HG03060 (cell line): Measurements from ENCODE around the gene KLF16.
A peak's percentile ranks its signal among the peaks of the same experiment; 100 is the strongest.

Experiments
- ATAC-seq: cut with Tn5 transposase; IDR thresholded peaks from one replicate; pipeline ENCODE4 v1.9.1; 2021; ENCODE audit warnings: low read depth, moderate number of reproducible peaks; ENCODE audit not compliant: unreplicated experiment

KLF16 gene

DNA sequence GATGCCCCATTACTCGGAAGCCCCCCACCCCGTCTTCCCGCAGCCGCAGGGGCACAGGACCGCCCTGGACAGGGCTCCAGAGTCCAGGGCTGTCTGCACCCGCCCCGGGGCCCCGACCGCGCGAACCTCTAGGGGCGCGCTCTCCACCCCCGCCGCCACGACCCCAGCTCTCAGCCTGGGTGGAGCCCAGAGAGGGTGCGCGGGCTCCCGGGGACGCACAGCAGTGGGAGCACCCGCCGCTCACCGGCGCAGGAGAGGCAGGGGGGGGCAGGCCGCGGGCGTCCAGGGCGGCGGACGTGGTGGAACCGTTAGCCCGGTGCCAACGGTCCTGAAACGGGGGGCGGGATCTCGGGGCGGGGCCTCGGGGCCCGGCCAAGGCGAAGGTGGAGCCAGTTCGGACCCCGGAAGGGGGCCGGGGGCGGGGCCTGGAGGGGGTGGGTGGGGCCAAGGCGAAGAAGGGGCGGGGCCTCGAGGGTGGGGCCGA lies 51.4 kb downstream of the KLF16 start, which contains the start of gene ATP8B3:
Gene ATP8B3 (minus strand): TSS at position 335 of the 484 bp plus-strand sequence. CDS start 540 bp downstream, outside the sequence.
- peak; percentile 9 for ATAC-seq

DNA sequence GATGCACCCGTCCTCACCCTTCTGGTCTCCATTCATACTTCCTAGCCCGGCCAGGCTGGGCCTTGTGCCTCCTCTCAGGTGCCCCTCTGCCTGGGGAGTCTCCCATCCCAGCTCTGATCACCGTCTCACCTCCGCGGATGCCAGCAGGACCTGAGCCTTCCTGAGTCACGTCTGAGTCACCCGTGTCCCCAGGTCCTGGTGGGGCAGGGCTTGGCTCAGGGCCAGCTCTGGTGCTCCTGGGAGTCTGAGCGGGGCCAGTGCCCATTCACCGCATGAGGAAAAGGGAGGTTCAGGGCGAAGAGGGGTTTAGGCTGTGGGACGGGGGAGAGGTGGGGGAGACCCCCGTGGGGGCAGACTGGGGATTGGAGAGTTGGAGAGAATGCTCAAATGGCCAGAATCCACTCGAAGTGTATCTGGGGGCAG lies 51.9 kb downstream of the KLF16 start:
- no peak for ATAC-seq

DNA sequence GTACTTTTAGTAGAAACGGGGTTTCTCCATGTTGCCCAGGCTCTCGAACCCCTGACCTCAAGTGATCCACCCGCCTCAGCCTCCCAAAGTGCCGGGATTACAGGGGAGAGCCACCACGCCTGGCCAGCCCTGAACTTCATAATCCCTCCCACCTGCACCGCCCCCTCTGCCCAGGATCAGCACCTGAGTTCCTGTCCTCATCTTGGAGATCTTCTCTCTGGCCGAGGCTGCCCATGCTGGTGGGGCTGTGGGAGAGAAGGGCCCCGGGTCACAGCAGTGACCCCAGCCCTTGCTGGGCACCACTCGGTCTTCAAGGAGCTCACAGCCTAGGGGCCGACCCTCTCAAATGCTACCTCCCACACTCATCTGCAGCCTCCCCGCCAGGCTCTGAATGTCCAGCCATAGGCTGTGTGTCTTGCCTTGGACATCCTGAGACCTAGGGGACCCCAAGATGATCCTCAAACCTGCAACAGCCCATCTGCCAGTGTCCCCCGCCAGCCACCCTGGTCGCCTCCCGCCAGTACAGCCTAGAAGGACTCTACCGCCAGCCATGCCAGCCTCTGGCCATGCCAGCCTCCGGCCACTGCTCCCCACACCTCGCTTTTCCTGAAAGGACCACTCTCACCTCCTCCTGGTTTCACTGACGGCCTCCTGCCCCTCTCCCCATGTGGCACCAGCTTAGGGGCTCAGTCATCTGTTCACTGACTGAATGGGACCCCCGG lies 52.8 kb downstream of the KLF16 start:
- no peak for ATAC-seq

DNA sequence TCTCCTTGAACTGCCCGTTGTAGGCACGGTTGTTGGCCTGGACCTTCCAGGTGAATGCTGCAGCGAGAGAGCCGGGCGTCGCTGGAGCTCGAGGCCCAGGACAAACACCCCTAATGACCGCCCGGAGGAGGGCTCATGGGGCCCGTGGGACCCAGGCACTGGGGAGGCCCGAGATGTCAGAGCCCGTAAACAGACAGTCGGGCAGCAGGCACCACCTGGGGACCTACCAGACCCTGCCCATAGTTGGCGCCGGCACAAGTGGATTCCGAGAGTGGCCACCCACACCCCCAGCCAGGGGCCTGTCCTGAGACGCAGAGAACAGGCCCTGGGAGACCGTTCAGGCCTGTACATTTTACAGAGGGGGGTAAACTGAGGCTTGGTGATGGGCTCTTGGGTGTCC lies 53.7 kb downstream of the KLF16 start:
- no peak for ATAC-seq

DNA sequence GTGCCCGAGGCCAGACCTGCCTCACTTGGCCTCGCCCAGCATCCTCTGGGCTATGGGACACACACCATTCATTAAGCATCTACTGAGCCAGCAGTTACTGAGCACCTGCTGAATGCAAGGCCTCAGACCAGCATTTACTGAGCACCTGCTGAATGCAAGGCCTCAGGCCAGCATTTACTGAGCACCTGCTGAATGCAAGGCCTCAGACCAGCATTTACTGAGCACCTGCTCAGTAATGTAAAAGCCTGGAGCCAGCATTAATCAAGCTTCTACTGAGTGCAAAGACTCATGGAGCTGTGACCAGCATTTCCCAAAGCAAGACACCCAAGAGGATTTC lies 55.0 kb downstream of the KLF16 start:
- ATAC-seq = no peak

DNA sequence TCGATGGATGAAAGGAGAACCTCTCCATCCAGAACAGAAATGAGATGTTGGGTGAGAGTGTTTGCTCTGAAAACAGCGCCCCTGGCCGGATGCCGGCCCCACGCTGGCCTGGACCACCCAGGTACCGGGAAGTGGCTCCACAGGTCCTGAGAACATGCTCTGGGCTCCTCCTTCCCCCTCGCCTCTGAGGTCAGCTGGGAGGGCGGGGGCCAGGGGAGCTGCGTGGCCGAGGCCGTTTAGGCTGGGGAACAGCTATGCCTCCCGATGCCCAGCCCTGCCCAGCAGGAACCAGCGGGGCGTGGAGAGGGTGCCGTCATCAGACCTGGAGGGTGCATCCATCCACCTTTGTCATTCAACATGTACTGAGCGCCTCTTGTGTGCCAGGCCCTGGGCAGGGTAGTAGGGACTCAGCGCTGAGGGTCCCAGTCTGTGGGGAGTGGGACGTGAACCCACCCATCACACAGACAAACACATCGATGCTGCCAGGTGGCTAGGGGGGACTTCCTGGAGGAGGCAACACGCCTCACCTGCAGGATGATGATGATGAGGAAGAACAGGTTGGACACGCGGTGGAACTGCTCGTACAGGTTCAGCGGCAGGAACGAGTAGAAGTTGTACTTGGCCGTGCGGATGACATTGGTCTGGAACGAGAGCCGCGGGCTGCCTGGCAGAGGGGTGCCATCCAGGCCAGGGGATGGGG lies 55.5 kb downstream of the KLF16 start:
- no peak for ATAC-seq

DNA sequence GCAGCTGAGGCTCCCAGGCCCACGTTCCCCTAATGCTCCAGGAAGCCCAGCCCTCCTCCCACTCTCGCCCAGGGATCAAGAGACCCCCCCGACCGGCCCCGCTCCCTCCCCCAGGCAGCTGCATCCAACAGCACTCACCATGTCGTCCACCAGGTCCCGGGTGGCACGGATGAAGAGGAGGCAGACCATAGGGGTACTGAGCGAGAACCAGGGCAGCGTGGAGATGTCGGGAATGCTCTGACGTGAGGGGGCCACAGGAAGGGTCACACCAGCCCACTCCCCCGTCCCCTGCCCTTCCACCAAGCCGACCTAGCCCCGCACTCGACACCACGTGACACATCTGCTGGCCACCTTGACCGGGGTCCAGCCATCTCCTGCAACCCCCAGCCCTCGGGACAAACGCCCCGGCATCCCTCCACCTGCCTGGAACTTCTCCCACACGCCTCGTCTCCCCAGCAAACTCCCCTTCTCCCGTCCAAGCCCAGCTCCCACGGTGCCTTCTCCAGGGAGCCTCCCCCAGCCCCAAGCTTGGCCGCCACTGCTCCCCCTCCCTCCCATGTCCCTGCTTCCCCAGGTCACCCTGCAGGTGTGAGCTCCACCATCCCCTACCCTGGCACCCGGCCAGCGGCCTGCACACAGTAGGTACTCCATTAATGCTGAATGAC lies 56.2 kb downstream of the KLF16 start:
- no peak for ATAC-seq

DNA sequence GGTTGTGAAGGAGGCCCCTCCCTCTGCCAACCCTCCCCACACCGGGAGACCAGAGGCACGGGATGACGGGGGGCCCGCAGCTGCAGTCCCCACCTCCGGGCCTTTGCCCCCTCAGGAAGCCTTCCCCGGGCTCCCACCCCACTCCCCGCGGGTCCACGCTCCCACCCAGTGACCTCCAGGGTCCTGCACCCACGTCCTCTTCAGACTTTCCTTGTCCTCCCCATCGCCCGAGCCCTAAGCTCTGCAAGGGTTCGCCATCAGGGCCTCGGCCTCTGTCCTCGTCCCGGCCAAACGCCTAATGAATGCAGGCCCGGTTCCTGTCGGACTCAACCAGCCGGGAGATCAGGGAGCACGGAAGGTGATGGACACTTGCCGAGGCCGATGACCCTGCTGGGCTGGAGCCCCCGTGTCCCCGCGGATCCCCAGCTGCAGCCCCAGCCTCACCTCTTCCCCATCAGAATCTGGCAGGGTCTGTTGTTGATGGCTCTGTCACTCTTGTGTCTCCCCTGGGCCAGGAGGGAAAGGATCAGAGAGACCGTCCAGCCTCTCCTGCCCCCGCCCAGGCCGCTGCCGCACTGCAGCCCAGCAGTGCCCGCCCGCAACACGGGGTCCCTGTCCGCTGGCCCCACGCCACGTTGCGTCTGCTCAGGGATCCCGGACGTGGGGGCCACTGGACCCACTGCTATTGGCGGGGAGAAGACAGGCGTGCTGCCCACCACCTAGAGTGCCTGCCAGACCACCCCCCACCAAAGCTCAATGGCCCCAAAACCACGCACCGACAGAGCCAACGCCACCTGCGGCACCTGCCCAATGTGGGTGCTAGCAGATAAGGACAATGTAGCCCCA lies 57.0 kb downstream of the KLF16 start:
- no peak for ATAC-seq

DNA sequence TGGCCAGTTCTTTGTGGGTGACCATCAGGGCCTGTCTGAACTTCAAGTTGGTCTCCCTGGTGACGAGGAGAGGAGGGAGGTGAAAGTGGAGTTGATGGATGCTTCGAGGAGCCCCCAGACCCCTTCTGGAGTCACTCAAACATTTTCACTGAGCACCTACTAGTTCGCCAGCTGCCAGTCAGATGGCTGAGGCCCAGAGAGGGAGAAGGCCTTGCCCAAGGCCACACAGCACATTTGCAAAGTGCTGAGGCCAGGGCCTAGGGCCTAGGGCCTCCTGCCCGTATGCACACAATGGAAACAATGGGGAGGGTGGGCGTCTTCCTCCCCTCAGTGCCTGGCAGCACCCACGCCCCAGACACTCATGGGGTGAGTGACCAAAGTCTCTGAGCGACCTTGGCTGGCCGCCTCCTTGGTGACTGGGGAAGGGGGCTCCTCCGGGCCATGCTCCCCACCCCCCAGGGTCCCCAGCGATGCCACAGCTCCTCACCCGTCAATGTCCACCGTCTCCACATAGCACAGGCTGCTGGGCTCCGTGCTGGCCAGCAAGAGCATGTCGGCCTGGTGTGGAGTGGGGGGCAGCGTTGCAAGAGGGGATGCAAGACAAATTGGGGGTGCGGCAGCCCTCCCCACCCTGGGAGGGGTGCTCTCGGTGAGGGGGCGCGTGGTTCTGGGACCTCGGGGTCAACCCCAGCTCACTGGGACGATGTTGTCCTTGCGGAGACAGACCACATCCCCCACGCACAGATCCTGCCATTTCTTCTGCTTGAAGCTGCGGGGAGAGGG lies 57.8 kb downstream of the KLF16 start:
- no peak for ATAC-seq

DNA sequence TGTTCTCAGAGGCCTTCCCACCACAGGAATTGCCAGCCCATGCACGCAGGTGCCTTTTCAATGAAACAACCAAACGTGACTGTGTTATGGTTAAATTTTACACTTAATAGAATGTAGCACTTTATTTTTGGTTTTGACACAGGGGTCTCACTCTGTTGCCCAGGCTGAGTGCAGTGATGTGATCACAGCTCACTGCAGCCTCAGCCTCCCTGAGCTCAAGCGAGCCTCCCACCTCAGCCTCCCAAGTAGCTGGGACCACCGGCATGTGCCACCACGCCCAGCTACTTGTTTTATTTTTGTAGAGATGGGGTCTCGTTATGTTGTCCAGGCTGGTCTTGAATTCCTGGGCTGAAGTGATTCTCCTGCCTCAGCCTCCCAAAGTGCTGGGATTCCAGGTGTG lies 58.5 kb downstream of the KLF16 start:
- ATAC-seq = no peak
